ENCODE data around the gene MCM5.
A peak's percentile ranks its signal among the peaks of the same experiment; 100 is the strongest.

Gene MCM5

DNA sequence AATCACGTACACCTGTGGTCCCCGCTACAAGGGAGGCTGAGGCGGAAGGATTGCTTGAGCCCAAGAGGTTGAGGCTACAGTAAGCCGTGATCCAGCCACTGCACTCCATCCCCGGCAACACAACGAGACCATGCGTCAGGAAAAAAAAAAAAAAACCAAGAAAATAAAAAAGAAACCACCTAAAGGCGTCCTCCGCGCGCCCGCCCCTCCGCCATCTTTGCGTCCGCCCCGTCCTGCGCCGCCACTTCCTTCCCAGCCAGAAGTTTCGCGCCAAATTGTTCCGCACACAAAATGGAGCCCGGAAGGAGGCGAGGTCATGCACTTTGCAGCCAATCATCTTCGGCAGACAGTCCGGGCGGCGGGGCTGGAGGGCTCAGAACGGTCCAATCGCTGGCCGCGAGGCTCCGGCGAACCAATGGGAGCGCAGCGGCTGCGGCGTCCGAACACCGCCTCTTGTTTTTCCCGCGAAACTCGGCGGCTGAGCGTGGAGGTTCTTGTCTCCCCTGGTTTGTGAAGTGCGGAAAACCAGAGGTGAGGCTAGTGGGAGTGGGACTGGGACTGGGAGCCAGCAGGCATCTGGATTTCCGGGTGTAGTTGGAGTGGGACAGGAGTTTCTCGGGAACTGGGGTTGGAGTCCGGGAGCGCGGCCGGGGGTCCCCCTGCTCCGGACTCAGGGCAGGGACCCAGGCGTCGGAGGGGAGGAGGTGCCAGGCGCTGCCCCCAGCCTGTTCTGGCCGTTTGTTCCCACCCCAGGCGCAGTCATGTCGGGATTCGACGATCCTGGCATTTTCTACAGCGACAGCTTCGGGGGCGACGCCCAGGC lies at the start of gene MCM5:
MCM5 (plus strand) TSS at position 463 of the 823 bp plus-strand sequence; CDS start at position 762, 299 bp downstream.
- Histone ChIP-seq H3K36me3 (ENCODE audit: control insufficient read depth in 2 of 2, insufficient read depth in 2 of 2, low read length in 2 of 2) (peaks cover 12% of the 10 kb centered on the region in 2 donors), H3K9ac (ENCODE audit: low read length in 2 of 2) (peak within 1 kb of the TSS; percentile 68 to 70), H3K4me1 (ENCODE audit: control insufficient read depth, insufficient read depth, low read length) (peaks cover 11% of the 10 kb centered on the region), H3K27ac (ENCODE audit: low read length) (peak within 1 kb of the TSS; percentile 53), H3K9me3 (ENCODE audit: control insufficient read depth in 2 of 2, low read length in 2 of 2) (no peaks in the 10 kb centered on the region), H3K27me3 (ENCODE audit: control insufficient read depth in 1 of 2, insufficient read depth in 2 of 2, low read length in 2 of 2) (no peaks in the 10 kb centered on the region), H3K4me3 (ENCODE audit: low read length in 2 of 2) (peak within 1 kb of the TSS; percentile 92 to 97)

DNA sequence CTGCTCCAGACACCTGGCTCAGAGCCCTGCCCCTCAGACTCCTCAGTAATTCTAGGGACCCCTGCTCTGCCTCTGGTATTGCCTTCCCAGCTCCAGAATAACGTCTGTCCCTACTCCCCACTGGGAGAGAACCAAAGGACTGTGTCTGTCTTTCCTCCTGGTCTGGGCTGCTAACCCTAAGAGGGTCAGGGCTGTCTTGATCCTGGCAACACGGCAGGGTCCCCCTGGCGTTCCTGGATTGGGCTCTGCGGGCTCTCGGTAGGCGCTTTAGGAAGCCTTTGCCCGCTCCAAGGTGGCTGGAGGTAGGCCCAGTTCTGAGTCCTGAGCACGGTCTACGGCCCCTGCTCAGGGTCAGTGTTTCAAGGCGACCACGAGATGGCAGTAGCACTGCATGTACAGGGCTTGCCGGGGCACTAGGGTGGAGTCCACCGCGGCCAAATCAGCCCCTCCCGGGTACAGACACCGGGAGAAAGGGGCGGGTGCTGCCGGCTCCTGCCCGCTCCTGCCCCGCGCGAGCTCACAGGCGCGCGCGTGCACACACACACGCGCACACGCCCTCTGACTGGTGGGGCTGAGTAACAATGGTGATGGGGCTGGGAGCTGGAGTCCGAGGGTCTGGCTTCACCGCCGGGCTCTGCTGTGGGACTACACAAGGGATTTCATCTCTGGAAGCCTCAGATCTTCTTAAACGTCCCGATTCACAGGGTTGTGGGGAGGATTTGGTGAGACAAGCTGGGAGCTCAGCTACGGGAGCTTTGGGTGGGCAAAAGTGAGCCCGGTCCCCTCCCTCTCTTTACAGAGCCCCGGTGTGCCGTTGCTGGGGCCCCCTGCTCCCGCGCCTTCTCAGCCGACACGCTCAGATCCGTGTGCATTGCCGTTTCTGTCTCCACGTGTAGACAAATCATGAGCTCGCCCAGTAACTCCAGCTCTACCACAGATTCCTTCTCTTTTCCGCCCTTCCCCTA lies 49.1 kb upstream of the MCM5 start:
- peaks cover 0 to 5% of the 10 kb centered on the region in 2 donors for H3K36me3 ChIP-seq (ENCODE audit: control insufficient read depth in 2 of 2, insufficient read depth in 2 of 2, low read length in 2 of 2)
- H3K4me3 ChIP-seq (ENCODE audit: low read length in 2 of 2), result peak overlapping the region; percentile 82 to 94
- H3K27me3 ChIP-seq (ENCODE audit: control insufficient read depth in 1 of 2, insufficient read depth in 2 of 2, low read length in 2 of 2), result no peaks in the 10 kb centered on the region
- no peaks in the 10 kb centered on the region for H3K9me3 ChIP-seq (ENCODE audit: control insufficient read depth in 2 of 2, low read length in 2 of 2)
- H3K27ac ChIP-seq (ENCODE audit: low read length), result peak overlapping the region; percentile 69
- H3K9ac ChIP-seq (ENCODE audit: low read length in 2 of 2), result peak overlapping the region; percentile 81 to 82
- peaks cover 27% of the 10 kb centered on the region for H3K4me1 ChIP-seq (ENCODE audit: control insufficient read depth, insufficient read depth, low read length)

DNA sequence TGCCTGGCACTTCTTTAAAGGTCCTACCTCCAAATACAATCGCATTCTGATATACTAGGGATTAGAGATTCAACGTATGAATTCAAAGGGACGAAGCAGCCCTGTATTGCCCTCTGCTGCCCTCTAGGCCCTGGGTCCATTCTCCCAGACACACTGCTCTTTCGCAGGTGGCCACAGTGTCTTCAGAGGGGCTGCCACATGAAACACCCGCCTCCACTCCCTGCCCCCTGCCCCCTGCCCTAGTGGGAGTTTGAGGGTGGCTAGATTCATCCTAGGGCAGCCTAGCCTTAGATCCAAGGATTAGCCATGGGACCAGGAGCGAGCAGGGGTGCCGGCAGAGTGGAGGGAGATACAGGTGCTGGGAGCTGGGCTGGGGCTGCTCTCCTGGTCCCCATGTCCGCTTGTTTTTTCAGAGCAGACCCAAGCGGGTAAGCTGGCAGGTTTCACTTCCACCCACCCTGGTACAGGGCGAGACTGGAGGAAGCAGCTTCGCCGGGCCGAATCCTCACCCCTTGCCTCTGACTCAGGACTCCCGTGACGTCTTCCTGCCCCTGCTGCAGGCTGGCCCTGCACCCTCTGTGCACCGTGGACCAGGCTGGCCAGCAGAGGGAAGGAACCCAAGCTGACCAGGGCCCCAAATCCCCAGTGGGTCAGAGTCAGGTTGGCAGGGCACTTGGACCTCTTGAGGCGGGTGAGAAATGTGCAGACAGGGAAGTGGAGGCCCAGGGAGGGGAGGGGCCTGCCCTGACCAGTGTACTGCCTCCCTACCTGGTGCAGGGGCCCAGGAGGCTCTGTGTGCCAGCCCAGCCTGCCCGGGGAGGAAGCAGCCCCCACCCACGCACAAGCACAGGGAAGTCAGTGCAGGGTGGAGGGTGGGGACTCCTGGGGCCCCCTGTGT lies 47.5 kb upstream of the MCM5 start:
- H3K4me1 ChIP-seq (ENCODE audit: control insufficient read depth, insufficient read depth, low read length), result peaks cover 27% of the 10 kb centered on the region
- no peaks in the 10 kb centered on the region for H3K9me3 ChIP-seq (ENCODE audit: control insufficient read depth in 2 of 2, low read length in 2 of 2)
- H3K27ac ChIP-seq (ENCODE audit: low read length), result peak overlapping the region; percentile 24
- H3K36me3 ChIP-seq (ENCODE audit: control insufficient read depth in 2 of 2, insufficient read depth in 2 of 2, low read length in 2 of 2), result peaks cover 0 to 2% of the 10 kb centered on the region in 2 donors
- no peak overlapping the region for H3K9ac ChIP-seq (ENCODE audit: low read length in 2 of 2)
- H3K4me3 ChIP-seq (ENCODE audit: low read length in 2 of 2), result no peak overlapping the region
- no peaks in the 10 kb centered on the region for H3K27me3 ChIP-seq (ENCODE audit: control insufficient read depth in 1 of 2, insufficient read depth in 2 of 2, low read length in 2 of 2)

DNA sequence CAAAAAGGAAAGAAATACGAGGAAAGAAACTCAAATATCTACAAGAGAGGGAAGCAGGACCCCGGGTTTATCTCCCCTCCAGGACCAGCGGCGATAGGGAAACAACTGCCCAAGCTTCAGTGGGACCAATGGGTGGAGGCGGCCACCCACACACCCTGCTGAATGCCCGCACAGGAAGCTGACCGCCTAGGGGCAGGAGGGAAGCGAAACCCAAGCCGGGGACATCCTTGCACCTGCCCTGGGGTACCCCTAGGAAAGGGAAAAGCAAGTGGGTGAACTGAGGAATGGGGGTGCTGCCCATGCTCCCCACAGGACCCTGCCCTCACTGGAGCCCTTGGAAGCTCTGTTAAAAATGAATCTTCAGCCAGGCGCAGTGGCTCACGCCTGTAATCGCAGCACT lies 46.6 kb upstream of the MCM5 start:
- no peak overlapping the region for H3K4me3 ChIP-seq (ENCODE audit: low read length in 2 of 2)
- H3K9me3 ChIP-seq (ENCODE audit: control insufficient read depth in 2 of 2, low read length in 2 of 2), result no peaks in the 10 kb centered on the region
- no peak overlapping the region for H3K9ac ChIP-seq (ENCODE audit: low read length in 2 of 2)
- peaks cover 27% of the 10 kb centered on the region for H3K4me1 ChIP-seq (ENCODE audit: control insufficient read depth, insufficient read depth, low read length)
- no peak overlapping the region for H3K27ac ChIP-seq (ENCODE audit: low read length)
- H3K36me3 ChIP-seq (ENCODE audit: control insufficient read depth in 2 of 2, insufficient read depth in 2 of 2, low read length in 2 of 2), result no peaks in the 10 kb centered on the region
- peaks cover 3 to 7% of the 10 kb centered on the region in 2 donors for H3K27me3 ChIP-seq (ENCODE audit: control insufficient read depth in 1 of 2, insufficient read depth in 2 of 2, low read length in 2 of 2)

DNA sequence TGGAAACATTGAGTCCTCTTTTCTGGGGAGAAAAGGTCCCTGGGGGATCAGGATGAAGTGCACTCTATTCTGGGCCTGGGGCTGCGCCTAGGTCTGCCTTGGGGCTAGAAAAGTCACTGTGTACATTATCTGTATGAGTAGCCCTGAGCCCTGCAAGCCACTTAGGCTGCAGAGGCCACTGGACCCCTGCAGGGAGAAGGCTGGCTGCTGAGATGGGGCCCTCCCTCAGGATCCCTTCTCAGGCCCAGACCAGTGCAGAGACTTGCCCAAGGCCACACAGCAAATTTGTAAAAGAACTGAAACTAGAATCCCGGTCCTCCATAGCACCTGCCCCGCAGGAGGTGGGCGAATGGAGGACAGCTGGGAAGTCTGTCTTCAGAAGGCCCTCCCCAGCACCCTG lies 45.9 kb upstream of the MCM5 start:
- H3K9ac ChIP-seq (ENCODE audit: low read length in 2 of 2), result no peak overlapping the region
- no peaks in the 10 kb centered on the region for H3K9me3 ChIP-seq (ENCODE audit: control insufficient read depth in 2 of 2, low read length in 2 of 2)
- no peak overlapping the region for H3K27ac ChIP-seq (ENCODE audit: low read length)
- H3K4me1 ChIP-seq (ENCODE audit: control insufficient read depth, insufficient read depth, low read length), result peaks cover 27% of the 10 kb centered on the region
- peaks cover 5 to 11% of the 10 kb centered on the region in 2 donors for H3K27me3 ChIP-seq (ENCODE audit: control insufficient read depth in 1 of 2, insufficient read depth in 2 of 2, low read length in 2 of 2)
- H3K4me3 ChIP-seq (ENCODE audit: low read length in 2 of 2), result no peak overlapping the region
- H3K36me3 ChIP-seq (ENCODE audit: control insufficient read depth in 2 of 2, insufficient read depth in 2 of 2, low read length in 2 of 2), result no peaks in the 10 kb centered on the region

DNA sequence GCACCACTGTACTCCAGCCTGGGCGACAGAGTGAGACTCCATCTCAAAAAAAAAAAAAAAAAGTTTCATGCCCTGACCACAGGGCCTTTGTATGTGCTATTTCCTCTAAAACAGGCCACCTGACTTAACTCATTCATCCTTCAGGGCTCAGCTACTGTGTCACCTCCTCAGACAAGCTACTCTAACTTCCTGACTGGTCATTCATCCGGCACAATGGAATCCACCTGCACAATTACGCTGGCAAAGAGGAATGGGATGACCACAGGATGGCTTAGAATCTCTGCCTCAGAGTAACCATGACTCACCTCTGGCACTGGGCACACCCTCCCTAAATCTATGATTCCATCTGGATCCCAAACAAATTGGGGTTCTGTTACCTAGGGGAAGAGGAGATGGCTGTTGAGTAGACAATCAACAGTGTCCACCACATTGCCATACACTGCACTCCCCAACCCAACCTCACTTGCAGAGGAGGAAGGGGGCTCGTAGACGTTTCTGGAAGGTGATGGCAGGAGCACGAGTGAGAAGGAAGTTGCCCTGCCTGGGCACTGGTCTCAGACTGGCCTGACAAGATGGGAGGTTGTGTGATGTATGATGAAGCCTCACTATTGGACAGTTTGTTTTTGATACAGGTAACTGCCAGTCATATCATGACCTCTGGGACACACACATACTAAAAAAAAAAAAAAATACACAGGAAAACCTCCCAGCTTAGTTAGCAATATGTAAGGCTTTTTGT lies 41.9 kb upstream of the MCM5 start:
- no peaks in the 10 kb centered on the region for H3K4me1 ChIP-seq (ENCODE audit: control insufficient read depth, insufficient read depth, low read length)
- H3K9ac ChIP-seq (ENCODE audit: low read length in 2 of 2), result no peak overlapping the region
- H3K4me3 ChIP-seq (ENCODE audit: low read length in 2 of 2), result no peak overlapping the region
- no peaks in the 10 kb centered on the region for H3K9me3 ChIP-seq (ENCODE audit: control insufficient read depth in 2 of 2, low read length in 2 of 2)
- no peaks in the 10 kb centered on the region for H3K36me3 ChIP-seq (ENCODE audit: control insufficient read depth in 2 of 2, insufficient read depth in 2 of 2, low read length in 2 of 2)
- no peak overlapping the region for H3K27ac ChIP-seq (ENCODE audit: low read length)
- H3K27me3 ChIP-seq (ENCODE audit: control insufficient read depth in 1 of 2, insufficient read depth in 2 of 2, low read length in 2 of 2), result peaks cover 18 to 25% of the 10 kb centered on the region in 2 donors

DNA sequence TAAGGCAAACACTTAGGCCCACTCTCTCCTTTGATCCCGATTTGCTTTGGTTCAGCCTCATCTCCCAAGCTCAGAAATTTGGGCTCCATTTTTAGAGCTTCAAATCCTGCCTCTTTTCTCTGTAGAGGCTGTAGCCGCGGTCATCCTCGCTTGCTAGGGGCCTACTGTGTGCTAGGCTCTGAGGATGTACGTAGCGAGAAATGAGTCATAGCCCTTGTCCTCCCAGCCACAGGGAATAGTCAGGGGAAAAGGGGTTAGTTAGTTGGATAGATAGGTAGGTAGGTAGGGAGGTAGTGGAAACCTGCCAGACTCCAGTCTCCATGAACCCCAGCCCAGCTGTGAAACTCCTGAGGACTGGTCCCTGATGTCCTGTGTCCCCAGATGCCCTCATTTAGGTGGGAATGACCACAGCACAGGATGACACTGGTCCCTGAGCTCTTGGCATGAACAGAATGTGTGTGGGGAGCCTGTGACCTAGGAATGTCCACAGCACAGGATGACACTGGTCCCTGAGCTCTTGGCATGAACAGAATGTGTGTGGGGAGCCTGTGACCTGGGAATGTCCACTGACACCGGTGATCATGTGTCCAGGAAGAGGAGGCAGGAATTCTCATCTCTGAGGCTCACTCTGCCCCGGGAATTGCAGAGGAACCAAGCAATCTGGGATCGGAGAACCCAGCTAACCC lies 40.4 kb upstream of the MCM5 start:
- no peak overlapping the region for H3K9ac ChIP-seq (ENCODE audit: low read length in 2 of 2)
- peaks cover 18 to 28% of the 10 kb centered on the region in 2 donors for H3K27me3 ChIP-seq (ENCODE audit: control insufficient read depth in 1 of 2, insufficient read depth in 2 of 2, low read length in 2 of 2)
- no peak overlapping the region for H3K4me3 ChIP-seq (ENCODE audit: low read length in 2 of 2)
- no peaks in the 10 kb centered on the region for H3K9me3 ChIP-seq (ENCODE audit: control insufficient read depth in 2 of 2, low read length in 2 of 2)
- no peaks in the 10 kb centered on the region for H3K4me1 ChIP-seq (ENCODE audit: control insufficient read depth, insufficient read depth, low read length)
- H3K27ac ChIP-seq (ENCODE audit: low read length), result no peak overlapping the region
- no peaks in the 10 kb centered on the region for H3K36me3 ChIP-seq (ENCODE audit: control insufficient read depth in 2 of 2, insufficient read depth in 2 of 2, low read length in 2 of 2)

DNA sequence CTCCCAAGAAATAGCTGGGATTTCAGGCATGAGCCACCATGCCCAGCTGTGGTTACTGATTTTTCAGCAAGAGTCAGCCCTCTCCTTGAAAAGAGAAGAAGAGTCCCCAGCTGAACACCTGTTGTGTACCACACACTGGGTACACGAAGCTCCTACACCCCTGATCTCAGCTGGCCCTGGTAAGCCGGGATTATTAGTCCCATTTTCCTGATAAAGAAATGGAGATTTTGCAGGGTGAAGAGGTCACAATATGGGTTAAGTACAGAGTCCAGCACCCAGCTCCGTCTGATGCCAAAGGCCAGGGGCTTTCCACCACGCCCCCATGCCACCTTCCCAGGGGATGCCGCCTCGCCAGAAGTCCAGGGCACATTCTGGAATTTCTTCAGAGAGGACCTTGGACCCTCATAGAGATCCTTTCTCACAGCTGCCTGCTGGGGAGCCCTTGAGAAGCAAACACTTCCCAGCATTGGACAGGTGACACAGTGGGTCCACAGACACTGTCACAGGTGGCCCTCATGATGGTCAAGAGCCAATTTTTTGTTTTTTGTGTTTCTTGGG lies 38.9 kb upstream of the MCM5 start:
- H3K27me3 ChIP-seq (ENCODE audit: control insufficient read depth in 1 of 2, insufficient read depth in 2 of 2, low read length in 2 of 2), result peaks cover 20 to 37% of the 10 kb centered on the region in 2 donors
- no peaks in the 10 kb centered on the region for H3K4me1 ChIP-seq (ENCODE audit: control insufficient read depth, insufficient read depth, low read length)
- H3K27ac ChIP-seq (ENCODE audit: low read length), result no peak overlapping the region
- no peaks in the 10 kb centered on the region for H3K9me3 ChIP-seq (ENCODE audit: control insufficient read depth in 2 of 2, low read length in 2 of 2)
- H3K9ac ChIP-seq (ENCODE audit: low read length in 2 of 2), result no peak overlapping the region
- no peak overlapping the region for H3K4me3 ChIP-seq (ENCODE audit: low read length in 2 of 2)
- no peaks in the 10 kb centered on the region for H3K36me3 ChIP-seq (ENCODE audit: control insufficient read depth in 2 of 2, insufficient read depth in 2 of 2, low read length in 2 of 2)

DNA sequence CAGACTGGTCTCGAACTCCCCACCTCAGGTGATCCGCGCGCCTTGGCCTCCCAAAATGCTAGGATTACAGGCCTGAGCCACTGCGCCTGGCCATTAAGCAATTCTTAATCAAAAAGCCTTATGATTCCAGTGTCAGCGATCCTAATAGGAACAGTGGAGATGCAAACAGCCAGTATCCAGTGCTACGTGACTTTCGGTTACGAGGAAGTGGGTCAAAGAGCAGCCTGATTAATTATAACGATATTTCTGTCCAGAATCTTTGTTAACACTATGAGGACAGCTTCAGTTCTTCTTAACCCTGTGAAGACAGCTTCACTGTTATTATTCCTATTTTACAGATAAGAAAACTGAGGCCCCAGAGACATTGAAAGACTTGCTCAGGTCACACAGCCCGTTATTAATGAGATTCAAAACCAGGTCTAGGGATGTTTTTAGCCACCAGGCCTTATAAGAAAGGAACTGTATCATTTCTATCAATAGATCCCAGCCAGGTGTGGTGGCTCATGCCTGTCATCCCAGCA lies 36.3 kb upstream of the MCM5 start:
- no peak overlapping the region for H3K27ac ChIP-seq (ENCODE audit: low read length)
- peaks cover 15 to 27% of the 10 kb centered on the region in 2 donors for H3K27me3 ChIP-seq (ENCODE audit: control insufficient read depth in 1 of 2, insufficient read depth in 2 of 2, low read length in 2 of 2)
- no peak overlapping the region for H3K9ac ChIP-seq (ENCODE audit: low read length in 2 of 2)
- no peaks in the 10 kb centered on the region for H3K4me1 ChIP-seq (ENCODE audit: control insufficient read depth, insufficient read depth, low read length)
- no peaks in the 10 kb centered on the region for H3K36me3 ChIP-seq (ENCODE audit: control insufficient read depth in 2 of 2, insufficient read depth in 2 of 2, low read length in 2 of 2)
- no peaks in the 10 kb centered on the region for H3K9me3 ChIP-seq (ENCODE audit: control insufficient read depth in 2 of 2, low read length in 2 of 2)
- no peak overlapping the region for H3K4me3 ChIP-seq (ENCODE audit: low read length in 2 of 2)
